Measurements from ENCODE around the gene OSBP2.

- TF ChIP-seq REST (IDR thresholded peaks at IDR 0.05; ENCODE audit: borderline replicate concordance in 1 of 2, low read depth in 1 of 2, low read length in 2 of 2): no peak
- no peak for TF ChIP-seq BCL3 (CRISPR knock-in tag; IDR thresholded peaks at IDR 0.05)
- TF ChIP-seq MYC (CRISPR knock-in tag; IDR thresholded peaks at IDR 0.05; ENCODE audit: borderline replicate concordance): no peak
- TF ChIP-seq ETS1 (CRISPR knock-in tag; IDR thresholded peaks at IDR 0.05): no peak
- TF ChIP-seq MXI1 (IDR thresholded peaks at IDR 0.05; ENCODE audit: borderline replicate concordance, low read depth, low read length): no peak
- TF ChIP-seq KDM1A (CRISPR knock-in tag; IDR thresholded peaks at IDR 0.05): no peak
- no peak for TF ChIP-seq MEIS1 (CRISPR knock-in tag; IDR thresholded peaks at IDR 0.05; ENCODE audit: borderline replicate concordance)
- TF ChIP-seq SIN3B (IDR thresholded peaks at IDR 0.05; ENCODE audit: low read length): no peak
- TF ChIP-seq JUND (CRISPR knock-in tag; IDR thresholded peaks at IDR 0.05): no peak
- no peak for TF ChIP-seq SATB2 (CRISPR knock-in tag; IDR thresholded peaks at IDR 0.05)
- TF ChIP-seq ZBED4 (CRISPR knock-in tag; IDR thresholded peaks at IDR 0.05; ENCODE audit: borderline replicate concordance): no peak
- TF ChIP-seq CTCF (CRISPR knock-in tag; IDR thresholded peaks at IDR 0.05): no peak
Measured at GRCh38 chr22:30795118-30795517, 100.4 kb downstream of the OSBP2 start.
